NOMO-1 (cell line): Measurements from ENCODE around the gene SCN7A.
A peak's percentile ranks its signal among the peaks of the same experiment; 100 is the strongest.

Experiments used
- DNase-seq, 2 experiments: peaks; one replicate each; lab custom pipeline; 2025; ENCODE audit not compliant: unreplicated experiment in 2 of 2; lab: John Stamatoyannopoulos, UW

Gene SCN7A

GRCh38 chr2:166494140-166494624 is at the start of gene SCN7A:
Gene SCN7A, minus strand, starts transcription at chr2:166494249. Its CDS starts 16,553 bp downstream, at chr2:166477696.
- no peak for DNase-seq

DNA sequence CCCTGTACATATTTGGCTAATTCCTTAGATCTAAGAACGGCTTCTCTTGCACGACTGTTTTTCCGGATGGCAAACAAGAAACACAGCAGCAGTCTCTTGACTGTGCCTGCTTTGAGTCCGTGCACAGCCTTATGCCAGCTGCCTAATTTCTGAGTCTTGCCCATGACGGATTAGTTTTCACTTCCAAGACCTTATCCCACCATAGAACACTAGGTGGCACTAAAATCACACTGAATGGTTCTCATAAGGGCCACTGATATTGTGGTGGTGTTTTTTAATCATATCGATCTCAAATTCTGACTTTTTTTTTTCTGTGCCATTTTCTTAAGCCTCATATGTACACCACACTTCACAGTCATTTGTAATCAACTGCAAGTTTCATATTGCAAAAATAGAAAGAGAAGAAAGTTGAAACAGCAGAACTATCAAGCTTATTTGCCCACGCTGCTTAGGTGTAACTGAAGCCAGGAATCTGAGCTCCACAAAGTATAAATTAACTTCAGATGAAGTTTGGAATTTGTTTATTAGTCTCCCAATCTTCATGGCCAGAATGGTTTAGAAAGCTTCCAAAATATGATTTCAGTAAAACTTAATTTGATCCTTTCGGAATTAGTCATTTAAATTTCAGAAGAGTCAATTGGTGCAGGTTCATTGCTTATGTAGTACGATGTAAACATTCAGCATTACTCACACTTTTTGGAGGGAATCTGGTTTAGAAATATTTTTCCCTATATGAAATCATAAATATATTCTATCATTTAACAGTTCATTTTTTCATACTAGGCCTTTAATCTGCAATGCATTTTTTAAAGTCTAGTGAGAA is 45.5 kb upstream of the SCN7A start:
- peak in 1 of 2 experiments; percentile 30 for DNase-seq

DNA sequence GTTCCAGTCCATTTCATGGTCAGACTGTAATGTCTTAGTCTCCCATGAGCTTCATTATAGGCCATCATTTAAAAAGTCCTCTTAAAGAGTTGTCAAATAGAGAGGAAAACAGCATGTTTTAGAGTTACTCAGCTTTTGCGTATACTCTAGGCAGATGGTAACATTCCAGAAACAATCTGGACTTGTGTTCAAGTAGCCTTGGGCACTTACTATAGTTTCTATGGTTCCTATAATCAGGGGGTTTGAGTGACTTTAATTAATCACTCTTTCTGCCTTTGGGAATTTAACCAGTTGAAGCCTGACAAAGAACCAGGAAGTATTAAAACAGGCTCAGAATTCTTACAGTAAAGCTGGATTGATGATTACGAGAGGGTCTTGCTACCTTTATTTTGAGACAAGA is 42.1 kb upstream of the SCN7A start:
- DNase-seq, result no peak

DNA sequence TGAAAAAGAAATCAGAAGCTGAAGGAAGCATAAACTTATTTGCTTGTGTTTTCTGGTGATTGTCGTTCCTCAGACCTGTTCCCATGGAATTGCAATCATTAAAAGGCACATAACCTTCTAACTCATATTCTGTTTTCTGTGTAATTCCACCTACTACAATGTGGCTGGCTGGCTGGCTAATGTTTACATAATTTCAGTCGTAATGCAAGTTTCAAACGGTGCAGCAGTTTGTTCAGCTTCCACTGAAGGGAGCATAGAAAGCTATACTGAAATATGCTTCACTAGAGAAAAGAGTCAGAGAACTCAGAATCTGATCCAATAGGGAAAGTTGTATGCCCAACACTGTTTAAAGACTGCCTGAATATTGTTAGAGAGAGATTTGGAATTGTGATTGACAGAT is 27.1 kb upstream of the SCN7A start:
- DNase-seq, result no peak

DNA sequence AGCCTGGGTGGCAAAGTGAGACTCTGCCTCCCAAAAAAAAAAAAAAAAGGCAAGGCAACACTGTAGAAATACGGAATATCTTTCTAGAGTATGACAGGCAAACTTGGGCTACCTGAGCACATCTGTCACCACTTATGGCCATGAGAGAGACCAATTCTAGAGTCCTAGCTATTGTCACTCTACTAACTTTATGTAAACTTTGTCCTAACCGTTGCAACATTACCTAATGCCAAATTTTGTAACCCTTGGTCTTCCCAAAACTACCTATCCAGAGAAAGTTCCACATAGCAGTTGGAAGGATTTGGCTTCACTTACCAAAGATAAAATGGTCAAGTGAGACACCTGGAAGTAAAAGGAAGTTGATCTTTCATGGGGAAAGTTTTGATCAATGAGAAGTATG is 26.6 kb upstream of the SCN7A start:
- no peak for DNase-seq

DNA sequence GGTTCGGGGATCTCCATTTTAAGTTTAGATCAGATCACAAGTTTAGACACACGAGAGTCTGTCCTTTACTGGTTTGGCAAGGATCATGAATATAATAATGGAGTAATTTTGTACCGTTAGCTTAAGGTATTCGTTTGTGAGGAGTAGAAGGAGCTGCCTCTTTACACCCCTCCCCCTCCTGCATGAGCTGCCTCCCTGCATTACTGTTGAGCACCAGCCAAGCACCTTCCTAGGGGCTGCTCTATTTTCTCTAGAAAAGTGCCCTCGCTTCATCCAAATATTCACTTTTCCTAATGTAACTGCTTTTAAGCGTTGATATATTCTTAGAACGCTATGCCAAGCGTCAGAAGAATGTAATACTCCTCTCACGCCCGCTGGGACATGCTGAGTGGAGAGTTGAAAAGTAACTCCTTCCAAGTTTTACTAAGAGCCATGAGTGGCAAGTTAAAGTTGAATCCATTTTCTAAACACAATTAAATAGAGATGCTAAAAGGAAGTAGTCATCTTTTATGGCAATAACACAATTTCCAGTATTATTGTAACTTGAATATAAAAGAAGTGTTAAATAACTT is 25.4 kb upstream of the SCN7A start:
- no peak for DNase-seq

- no peak for DNase-seq
Measured at GRCh38 chr2:166518634-166519390, 24.8 kb upstream of the SCN7A start.

GRCh38 chr2:166517533-166518061 is 23.5 kb upstream of the SCN7A start:
- no peak for DNase-seq

DNA sequence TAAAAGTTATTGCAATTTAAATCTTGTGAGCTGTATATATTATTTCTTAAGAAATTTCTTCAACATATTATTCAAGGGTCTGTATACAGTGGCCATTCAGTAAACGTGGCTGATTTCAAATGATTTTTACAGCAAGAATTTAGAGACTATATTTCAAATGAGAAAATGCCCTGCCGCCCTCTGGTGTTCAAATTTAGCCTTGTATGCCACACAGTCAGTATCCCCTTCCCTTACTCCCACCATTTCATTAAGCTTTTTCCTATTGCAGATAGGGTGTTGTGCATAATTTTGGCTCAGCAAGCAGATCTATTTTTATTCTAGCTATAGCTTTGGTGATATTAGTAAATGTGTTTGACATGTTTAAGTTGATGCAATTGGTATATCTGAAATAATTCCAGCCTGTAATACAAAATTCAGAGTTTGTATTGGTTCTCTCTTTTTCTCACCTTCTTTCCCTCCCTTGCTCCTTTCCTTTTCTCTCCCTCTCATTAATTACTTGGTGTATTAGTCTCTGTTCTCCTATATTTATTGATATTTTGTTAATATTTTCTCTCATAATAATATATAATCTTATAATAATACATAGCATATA is 22.8 kb upstream of the SCN7A start:
- DNase-seq, result peak in 1 of 2 experiments; percentile 8

GRCh38 chr2:166513952-166514351 is 19.9 kb upstream of the SCN7A start:
- DNase-seq, result no peak

GRCh38 chr2:166499281-166499680 is 5.2 kb upstream of the SCN7A start:
- DNase-seq, result no peak

GRCh38 chr2:166491461-166491860 is 2.6 kb downstream of the SCN7A start:
- DNase-seq, result no peak

DNA sequence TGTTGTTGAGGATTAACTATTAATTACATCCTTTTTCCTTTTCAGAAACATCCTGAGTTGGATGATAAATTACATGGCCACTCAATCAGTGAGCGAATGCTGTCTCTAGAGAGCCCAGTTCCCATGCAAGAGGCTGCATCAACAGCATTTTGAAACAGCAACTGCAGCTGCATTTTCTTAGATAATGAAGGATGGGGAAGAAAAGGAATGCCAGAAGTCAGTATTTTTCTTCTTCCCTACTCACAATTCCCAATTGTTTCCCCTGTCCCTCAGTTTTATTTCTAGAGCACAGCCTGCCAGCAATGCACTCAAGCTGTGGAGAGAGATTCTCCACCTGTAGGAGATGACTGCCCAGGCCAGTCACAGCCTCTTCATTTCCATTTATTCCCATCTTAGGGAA is 6.9 kb downstream of the SCN7A start:
- DNase-seq, result no peak

DNA sequence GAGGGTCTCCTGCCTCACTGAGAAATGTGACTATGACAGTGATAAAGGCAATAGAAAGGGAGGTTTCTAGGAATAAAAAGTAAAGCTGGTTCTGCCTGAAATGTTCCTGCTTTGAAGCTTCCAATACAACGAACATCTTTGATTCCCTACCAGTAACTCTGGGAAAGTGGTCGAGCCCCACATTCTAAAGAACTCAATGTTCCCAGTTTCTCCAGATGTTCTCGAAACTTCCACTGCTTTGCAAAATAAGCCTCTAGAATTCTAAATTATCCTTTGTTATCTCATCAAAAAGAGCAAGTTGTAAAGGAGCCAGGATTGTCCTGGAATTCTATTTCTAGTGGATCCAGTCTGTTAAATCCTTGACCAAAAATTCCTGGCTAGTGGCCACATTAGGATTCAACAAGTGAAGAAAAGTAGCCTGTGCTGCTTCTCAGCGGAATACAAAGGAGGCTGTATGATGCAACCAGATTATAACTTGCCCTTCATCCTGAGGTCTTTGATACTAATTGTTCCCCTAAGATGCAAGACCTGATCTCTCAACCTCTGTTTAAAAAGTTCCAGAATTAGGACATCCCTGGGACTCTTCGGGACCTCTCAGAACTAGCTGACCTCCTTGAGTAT is 8.4 kb downstream of the SCN7A start:
- no peak for DNase-seq

DNA sequence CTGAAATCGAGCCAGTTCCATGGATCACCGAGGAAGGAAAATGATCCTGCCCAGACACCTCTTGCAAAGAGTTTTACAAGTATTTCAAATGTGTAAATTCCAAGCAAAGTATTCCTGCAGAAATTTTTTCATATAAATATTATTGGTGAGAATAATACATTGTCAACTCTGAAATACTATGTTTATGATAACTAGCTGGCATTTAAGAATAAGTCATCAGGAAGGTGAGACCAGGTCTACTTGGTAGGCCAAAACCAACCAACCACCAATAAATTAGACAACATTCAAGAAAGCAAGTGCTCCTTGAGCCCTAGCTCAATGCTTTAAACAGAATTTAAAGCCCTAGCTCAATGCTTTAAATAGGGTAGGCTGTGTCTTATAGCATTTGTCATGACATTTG is 21.7 kb downstream of the SCN7A start:
- no peak for DNase-seq

DNA sequence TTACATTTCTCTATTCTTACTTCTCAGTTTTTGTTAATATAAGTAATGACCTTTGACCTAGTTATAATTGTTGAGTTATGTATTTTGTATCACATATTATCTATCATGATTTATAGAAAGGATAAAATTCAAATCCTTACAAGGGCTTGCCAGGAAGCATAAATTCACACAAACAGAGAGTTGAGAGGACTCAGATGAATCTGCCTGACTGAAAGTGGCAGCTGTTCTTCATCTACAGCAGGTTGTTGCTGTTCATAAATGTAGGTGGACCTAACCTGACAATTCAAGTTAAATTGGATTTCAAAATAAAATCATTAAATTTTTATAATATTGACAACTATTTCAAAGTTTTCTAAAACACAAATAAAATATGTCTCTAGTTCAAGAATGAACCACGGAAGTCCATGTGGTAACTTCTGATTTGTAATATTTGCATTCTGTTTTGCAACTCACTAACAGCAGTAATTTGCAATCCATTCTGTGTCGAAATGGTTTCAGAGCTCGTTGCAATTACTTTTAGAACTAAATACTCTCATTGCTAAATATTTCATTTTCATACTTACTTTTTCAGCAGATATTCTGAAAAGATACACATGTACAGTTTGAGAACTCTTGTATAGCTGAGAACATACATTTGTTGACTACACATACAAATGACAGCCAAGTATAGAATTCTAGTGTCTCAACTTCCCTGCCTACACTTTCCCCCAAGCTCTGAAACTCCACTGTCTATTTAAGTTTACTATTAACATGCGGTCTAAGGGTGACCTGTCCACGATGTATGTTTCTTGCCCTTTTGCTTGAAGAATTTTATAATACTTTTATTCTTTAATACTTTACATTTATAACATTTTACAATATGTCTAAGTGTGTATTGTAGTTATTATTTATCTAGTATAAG is 25.7 kb downstream of the SCN7A start:
- peak; percentile 25 to 84 for DNase-seq

- DNase-seq, result no peak
Measured at GRCh38 chr2:166464187-166464586, 29.9 kb downstream of the SCN7A start.

- no peak for DNase-seq
Measured at GRCh38 chr2:166463640-166464039, 30.4 kb downstream of the SCN7A start.

- no peak for DNase-seq
Measured at GRCh38 chr2:166458674-166459073, 35.4 kb downstream of the SCN7A start.
